HG02885 (cell line): Measurements from ENCODE around the gene NTRK2.
A peak's percentile ranks its signal among the peaks of the same experiment; 100 is the strongest.

Experiments used
- ATAC-seq: cut with Tn5 transposase; IDR thresholded peaks from one replicate; pipeline ENCODE4 v1.9.1; 2021; ENCODE audit warnings: mild to moderate bottlenecking; ENCODE audit not compliant: unreplicated experiment, poor library complexity

Gene NTRK2

DNA sequence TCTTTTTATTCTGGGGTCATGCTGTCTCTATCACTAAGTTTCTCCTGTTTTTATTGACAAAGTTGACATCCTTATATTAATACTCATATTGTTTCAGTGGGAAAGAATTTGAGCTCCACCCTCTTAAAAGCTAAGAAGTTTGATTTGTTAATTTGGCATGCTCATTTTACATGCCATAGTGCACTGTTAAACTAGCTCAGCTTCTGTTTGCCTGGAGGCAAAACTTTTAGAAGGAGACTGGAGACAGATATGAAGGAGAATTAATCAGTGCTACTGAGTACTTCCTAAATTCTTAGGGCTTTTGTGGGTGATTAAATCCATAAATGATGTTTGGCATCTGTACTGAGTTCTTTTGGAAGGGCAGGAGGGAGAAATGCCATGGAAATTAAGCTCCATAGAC is 138.9 kb downstream of the NTRK2 start:
- no peak for ATAC-seq

DNA sequence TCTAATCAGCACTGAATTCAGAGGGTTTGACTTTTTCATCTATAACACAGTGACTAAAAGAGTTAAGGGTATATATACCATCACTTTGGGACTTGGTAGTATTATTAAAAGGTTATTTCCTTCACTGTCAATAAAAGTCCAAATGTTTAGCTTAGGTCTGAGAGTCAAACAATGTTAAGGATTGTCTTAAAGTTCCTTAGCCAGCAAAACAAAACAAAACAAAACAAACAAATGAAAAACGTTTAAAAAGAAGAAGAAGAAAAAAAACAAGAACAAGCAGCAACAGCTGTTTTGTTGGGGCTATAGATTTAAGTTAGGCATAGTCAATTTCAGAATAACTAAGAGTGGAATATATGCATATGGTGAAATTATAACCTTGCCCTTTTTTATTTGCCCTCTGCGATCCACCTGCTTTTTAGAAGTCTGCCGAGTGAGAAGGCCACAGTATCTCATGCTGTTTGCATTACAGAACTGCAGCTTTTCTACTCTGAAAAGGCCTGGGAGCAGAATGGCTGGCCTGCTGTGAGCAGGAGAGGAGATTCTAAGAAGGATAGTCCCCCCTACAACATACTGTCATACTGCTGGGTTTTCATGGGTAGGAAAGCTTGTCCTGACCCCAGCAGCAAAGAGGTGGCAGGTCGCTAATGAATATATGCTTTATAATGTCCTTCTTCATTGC is 141.7 kb downstream of the NTRK2 start:
- ATAC-seq: no peak

DNA sequence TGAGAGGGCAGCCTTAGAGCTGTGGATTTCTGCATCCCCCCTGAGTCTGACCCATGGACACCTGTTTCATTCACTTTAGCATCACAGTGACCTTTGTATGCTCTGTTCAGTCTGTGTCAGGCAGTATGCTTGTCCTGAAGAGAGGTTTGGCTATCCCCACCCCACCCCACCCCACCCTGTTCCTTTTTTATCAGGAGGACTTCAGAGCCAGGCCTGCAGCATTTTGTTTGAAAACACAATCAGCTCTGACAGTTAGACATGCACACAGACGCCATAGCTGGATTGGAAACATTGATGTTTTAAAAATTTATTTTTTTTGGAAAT is 142.2 kb downstream of the NTRK2 start:
- no peak for ATAC-seq

DNA sequence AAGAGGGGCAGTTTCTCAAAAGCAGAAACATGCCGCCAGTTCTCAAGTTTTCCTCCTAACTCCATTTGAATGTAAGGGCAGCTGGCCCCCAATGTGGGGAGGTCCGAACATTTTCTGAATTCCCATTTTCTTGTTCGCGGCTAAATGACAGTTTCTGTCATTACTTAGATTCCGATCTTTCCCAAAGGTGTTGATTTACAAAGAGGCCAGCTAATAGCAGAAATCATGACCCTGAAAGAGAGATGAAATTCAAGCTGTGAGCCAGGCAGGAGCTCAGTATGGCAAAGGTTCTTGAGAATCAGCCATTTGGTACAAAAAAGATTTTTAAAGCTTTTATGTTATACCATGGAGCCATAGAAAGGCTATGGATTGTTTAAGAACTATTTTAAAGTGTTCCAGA is 142.8 kb downstream of the NTRK2 start:
- no peak for ATAC-seq

DNA sequence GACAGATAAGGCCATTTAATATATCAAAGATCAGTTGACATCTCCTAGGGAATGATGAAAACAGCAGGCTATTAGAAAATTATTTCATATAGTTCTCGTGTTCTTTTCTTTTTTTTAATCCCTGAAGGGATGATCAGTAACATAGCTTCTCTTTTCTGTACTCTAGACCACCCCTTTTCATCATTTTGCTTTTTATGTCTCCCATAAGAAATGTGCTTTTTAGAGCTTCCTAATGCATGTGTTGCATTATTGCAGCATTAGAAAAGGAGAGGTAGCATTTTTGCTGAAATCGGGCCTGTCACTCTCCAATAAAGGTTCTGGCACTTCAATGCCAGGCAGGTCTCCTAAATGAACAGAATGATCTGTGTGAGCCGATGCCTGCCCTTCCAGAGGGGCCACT is 143.3 kb downstream of the NTRK2 start:
- ATAC-seq: no peak

DNA sequence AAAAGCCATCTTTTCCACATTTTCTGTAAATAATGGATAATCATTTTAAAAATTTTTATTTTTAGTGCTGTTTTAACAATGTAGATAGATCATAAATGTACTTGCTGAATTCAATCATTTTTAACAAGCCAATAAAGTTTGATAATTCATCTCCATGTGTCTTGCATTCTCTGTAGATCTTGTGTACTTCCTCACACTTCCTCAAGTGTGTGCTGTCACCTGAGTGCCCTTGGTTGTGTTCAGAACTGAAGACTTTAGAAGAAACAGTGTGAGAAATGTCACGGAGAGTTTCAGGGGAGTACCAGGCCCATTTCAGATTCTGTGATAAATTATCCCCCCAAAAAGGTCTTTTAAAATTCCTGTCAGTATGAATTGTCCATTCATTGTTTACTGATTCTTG is 146.0 kb downstream of the NTRK2 start:
- no peak for ATAC-seq

DNA sequence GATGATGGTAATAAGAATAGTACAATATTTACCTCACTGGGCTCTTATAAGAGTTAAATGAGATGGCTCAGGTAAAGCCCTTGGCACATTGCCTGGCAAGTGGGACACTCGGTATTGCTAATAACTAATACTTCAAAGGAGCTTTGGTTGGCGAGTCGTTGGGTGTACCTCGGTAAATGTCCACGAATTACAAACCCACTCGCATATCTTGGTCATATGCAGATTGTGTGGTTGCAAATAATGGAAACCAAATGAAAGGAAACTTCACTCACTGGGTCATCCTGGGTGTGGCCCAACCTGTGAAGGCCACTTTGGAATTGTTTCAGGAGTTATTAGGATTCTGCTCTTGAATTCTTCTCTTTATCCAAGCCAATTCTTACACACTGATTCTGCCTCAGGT is 147.5 kb downstream of the NTRK2 start:
- no peak for ATAC-seq

DNA sequence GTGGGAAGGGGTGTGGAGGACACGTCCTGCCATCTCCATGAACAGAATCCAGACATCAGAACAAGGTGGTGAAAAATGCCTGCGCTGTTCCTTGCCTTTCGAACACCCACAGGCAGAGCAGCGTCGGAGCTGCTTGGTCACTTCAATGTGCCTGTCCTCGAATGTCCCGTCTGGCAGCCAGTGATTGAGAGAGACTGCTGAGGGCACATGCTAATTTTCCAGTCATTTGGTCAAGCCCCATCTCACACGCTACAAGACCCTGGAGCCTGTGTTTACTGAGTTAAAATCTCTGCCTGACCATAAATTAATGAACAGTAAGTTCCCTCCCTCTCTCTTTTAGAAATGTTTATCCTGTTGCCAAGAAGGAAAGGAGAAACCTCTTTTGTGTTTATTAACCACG is 149.3 kb downstream of the NTRK2 start:
- ATAC-seq: no peak

DNA sequence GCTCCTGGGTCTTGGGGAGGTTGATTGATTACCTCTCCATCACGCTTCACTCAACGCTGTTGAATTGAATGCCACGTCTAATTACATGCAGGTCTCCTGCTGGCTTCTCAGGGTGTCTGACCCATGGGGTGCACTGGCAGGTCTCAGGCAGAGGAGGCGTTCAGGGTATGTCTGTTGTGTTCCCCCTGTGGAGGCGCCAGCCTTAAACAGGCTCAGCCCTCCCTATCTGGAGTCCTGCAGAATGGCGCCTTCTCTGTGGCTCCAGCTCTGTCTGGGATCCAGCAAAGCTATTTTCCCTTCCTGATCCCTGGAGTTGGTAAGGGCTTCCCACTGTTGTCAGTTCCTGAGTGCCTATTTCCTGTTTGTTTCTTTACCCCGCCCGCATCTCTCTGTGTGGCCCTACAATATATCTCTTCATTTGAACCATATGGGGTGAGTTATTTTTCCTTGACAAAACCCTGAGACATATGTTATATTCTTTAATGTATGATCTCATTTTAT is 150.0 kb downstream of the NTRK2 start:
- no peak for ATAC-seq

DNA sequence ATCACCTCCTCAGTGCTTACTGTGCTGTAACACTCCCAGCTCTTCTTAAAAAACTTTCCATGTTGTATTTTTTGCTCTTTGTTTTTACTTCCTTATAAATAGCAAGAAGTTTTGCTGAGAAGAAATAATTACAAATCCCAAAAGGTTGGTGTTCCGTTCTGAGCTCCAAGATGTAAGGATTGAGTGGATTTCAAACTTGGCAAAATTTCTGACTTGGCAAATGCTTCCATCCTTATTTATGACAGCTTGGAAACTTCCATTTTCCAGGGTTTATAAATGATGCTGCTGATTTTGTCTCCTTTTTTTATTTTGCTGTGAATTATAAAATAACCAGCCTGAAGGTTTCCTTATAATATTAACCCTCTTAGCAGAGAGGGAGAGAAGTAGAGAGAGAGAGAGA is 151.9 kb downstream of the NTRK2 start:
- ATAC-seq: no peak

DNA sequence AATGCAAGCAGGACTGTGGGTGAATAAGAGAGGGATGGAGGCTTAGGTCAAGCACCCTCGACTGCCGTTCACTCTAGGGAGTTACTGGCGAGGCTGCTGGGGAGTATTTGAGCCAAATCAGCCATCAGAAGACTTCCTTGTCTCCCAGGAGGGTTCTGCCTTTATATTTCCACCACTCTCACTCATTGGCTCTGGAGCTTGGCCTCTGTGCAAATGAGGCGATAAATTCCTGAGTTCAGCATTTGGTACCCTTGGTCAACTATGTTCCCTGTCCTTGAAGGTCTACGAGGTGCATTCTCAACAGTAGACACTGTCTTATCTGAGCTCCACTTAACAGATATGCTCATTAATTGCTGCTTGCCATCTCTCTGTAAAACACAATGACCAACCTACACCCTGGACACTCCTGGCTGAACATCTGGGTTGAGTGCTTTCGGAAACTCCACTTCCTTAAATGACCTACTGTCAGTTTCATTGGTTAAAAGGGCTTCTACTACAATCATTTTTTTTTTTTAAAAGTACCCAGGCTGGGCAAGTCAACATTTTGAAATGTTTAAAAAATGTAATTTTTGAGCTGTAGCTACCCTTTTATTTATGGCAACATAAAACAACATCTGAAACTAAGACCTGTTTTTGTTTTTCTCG is 153.2 kb downstream of the NTRK2 start:
- ATAC-seq: peak; percentile 68

DNA sequence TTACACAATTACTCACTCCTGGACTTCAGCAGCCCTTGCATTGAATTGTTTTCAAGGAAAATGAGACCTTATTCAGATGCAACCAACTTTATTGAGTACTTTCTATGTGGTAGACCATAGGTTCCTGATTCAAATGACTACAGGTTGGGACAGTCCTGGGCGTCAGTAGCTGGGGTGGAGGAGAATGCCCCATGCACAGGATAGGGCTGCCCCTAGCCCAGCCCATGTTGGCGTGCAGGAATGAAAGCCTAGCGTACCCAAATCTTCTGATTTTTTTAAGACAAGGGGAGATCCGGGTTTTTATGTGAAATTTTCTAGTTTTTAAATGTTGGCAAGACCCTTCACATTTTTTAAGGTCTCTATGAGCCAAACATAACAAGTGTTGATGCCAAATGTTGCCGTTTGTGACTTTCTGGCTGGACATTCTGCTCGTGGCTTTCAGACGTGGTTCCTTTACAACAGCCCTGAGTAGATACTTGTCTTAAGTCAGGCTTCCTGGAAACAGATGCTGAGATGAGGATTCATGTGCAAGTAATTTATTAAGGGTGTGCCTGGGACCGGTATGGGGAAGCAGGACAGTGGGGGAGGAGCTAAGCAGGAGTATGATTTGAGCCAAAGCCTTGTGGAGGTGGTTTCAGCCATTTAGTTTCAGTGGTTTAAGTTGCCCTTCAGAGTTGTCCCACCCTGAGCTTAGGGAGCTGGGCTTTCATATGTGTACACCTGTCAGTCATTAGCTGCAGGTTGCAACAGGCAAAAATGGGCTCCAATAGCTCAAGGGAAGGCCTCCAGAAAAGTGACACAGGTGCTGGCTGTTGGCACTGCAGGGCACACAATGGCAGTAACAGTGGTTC is 154.1 kb downstream of the NTRK2 start:
- no peak for ATAC-seq

DNA sequence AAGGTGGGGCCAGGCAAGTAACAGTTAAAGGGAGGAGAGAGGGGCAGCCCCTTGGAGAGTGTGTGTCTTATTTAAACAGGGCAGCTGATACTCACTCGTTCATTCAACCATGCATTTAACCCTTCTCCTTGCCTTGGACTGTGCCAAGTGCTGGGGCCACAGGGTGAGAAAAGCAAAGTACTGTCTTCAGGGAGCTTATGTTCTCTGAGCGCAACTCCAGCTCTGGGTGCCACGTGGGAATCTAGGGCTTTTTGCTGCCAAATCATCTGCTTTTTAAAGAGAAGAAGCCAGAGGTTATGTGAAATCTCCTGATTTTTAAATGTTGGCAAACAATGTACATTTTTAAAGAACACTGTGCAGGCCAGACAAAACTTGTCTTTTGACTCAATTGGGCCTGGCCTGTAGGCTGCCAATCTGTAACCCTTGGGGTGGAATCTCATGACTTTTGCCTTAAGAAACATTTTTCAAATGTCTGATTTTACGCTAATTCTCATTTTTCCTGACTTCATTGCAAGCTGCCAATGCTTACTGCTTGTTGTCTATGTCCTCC is 157.8 kb downstream of the NTRK2 start:
- no peak for ATAC-seq

DNA sequence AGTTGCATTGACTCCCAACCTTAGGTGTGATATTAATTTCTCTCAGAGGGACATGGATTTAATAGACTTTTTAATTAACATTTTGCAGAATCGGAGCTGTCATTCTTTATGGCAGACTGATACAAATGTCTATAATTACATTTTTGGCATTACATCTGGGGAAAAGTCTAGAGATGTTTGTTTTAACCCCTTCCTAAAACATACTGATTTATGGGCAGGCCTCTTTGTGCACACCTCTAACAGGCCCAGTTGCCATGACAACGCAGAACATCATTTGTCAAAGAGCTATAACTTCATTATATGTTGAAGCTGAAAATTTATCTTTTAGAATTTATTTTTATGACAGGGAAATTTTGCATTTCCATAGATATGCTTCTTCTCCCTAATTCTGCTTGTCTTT is 158.5 kb downstream of the NTRK2 start:
- no peak for ATAC-seq

DNA sequence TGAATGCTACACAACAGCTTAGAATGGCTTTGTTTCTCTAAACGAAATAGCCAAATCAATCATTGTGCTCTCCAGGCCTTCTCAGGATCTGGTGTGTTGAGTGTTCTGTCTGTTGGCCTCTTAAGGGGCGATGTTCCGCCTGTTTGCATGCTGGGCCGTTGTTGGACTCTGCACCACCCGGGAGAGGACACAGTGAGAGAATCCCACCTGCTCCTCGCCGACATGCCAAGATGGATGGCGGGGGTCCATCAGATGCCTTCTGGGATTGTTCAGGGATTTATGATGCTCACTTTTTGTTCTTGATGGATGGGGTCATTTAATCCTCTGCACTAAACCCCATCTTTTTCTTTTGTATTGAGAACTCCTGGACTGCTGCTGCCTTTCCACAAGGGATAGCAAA is 159.9 kb downstream of the NTRK2 start:
- no peak for ATAC-seq

DNA sequence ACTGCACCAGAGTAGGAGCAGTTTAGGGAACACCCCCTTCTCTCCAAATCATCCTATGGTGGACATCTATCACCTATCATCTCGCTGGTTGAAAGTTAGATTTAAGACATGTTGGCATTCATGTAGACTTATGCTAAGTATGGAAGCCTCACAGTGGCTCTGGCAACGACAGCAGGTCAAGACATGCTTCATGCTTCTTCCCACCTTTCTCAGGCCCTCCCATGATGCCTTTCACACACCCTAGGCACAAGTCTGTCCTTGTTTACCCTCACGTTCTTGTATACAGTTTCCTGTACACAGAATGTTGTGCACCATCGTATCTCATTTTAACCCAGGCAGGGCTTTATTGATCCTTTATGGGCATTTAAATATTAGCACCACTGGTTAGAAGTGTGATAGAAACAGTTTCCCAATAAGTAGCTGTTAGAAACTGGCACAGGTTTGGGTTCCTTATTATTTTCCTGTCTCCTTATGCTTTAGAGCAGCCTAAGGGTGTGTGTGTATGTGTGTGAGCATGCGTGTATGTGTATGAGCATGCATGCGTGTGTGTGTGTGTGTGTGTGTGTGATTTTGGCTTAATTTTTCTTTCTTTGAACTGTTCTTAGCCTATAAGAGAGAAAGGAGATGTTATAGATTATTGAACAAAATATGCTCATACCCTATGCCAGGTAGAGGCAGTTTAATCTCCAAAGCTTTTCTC is 160.6 kb downstream of the NTRK2 start:
- ATAC-seq: no peak

DNA sequence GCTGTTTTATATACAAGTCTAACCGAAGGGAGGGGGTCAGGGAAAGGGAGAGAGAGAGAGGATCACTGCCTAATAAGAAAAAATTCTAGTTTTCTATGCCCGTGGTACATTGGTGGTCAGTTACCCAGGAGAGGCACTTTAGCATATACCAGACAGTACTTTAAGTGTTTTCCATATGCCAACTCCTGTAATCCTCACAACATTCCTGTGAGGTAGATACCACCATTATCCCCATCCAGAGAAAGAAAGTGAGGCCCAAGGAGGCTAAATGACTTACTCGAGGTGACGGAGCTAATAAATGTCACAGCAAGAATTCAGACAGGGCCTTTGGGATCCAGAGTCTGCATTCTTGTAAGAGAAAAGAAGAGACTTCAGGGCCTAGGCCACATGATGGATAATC is 161.8 kb downstream of the NTRK2 start:
- ATAC-seq: no peak

DNA sequence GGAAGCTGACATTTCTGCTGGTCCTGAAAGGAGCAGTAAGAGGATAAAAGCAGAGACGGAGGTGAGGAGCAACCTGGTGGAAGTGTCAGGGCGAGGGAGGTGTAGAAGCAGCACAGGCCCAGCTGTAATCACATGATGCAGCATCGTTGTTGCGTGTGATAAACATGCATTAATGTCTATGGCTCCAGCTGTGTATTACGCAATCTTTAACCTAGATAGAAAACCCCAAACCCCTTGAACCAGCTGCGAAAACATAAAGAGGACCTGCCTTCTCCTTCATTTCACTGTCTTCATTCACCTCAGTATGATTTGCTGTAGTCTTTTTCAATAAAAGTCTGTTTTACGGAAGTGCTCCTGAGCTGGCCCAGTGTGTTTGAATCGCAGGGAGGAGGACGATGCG is 162.9 kb downstream of the NTRK2 start:
- ATAC-seq: no peak

DNA sequence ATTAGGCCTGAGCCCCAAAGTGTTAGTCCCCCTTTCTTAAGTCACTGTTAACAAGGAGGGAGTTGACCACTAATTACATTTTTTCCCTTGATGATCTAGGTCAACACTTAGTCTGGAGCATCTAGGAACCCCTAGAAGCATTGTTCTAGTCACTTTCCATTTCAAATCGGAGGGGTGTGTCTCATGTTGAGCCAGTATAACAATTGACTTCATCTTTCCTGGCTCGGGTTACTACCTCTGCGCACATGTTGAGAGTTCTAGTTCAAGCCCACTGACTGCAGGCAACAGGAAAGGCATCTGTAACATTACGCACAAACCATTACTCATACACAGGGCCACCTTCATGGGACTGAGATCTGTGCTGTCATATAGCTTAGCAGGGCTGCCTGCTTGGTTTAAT is 164.9 kb downstream of the NTRK2 start:
- ATAC-seq: no peak

DNA sequence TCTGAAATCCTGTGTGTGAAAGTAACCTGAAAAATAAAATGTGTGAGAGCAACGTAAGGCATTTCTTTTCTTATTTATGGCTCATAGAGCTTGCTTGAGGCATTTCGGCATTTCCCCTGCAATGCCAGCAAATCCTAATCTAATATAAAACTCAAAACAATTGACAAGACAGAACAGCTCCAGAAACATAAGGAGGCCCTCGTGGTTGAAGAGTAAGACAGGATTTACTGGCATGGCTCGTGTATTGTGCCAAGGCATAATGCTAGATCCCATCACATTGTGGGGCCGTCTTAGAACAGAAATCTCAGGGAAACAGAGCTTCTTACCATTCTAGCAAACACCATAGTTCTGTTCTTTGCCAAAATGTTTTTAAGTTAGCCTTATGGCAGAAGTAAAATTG is 166.2 kb downstream of the NTRK2 start:
- ATAC-seq: no peak

DNA sequence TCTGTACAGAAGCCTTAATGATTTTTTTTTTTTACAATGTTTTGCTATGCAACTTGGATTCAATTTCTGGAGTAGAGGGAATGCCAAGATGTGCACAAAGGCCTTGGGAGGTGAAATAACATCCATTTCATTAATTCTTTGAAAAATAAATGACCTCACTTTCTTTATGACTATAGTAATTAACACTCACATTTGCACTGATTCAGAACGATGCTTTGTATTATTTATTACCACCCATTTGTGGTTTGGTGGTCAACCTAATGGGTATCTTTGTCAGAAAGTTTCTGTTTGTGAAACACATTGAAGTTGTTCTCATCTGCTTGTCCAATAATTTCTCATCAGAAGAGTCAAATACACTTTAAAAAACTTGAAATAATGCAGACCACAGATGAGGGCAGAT is 169.3 kb downstream of the NTRK2 start:
- ATAC-seq: no peak
